GM12892 (cell line): ENCODE measurements around the gene IFI27.

Source experiments
- POLR2A ChIP-seq: IDR thresholded peaks from 2 replicates; pipeline ENCODE4 v1.6.1; 2011; ENCODE audit warnings: low read depth, low read length, control low read depth
- POLR2AphosphoS5 ChIP-seq: IDR thresholded peaks from 2 replicates; pipeline ENCODE4 v1.6.1; 2011; ENCODE audit warnings: low read depth, low read length, control low read depth
- TAF1 ChIP-seq: IDR thresholded peaks from 2 replicates; pipeline ENCODE4 v1.6.1; 2011; ENCODE audit warnings: low read depth, mild to moderate bottlenecking, control low read depth, low read length, borderline replicate concordance

GRCh38 chr14:94102768-94103482, 7.6 kb upstream of the IFI27 start:
- TF ChIP-seq POLR2AphosphoS5 = no peak
- TF ChIP-seq POLR2A = no peak
- no peak for TF ChIP-seq TAF1
